Medulla oblongata (tissue), 1 donor: ENCODE results near the gene HCK.

Experiments
- DNase-seq: peaks from one replicate; pipeline ENCODE4 v3.0.0-alpha.2; 2015; ENCODE audit errors: extremely low spot score

HCK gene

DNA sequence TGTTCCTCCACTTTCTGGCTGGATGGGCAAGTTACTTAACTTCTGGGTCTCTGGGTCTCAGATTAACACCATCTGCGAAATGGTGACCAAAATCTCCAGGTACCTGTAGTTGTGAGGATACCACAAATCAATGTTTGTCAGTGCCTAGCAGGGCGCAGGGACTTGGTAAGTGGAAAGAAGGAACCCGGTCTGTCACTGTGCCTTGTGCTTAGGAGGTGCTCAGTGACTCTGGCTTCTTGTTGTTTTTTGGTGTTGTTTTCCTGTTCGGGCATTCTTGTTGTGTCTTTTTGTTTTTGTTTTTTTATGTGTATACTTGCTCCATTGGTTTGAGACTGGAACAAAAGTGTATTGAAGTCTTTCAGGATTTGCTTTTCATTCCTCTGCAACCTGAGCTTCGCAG is 75.3 kb downstream of the HCK start:
- no peak for DNase-seq

DNA sequence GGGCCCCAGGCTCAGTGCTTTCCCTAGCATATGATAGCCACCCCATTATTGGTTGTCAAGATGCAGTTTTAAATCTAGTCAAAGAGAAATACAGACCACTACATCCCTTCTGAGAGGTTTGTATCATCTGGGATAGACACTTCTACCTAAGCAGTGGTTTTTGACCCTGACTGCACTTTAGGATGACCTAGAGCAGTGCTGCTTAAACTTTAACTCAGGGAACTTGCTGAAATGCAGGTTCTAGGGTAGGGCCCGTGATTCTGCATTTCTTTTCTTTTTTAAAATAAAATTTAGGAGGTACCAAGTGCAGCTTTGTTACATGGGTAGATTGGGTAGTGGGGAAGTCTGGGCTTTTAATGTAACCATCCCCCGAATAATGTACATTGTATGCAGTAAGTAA is 76.1 kb downstream of the HCK start:
- no peak for DNase-seq

GRCh38 chr20:32129863-32130262 is 77.8 kb downstream of the HCK start:
- no peak for DNase-seq

- DNase-seq = no peak
Measured at GRCh38 chr20:32130352-32130751, 78.3 kb downstream of the HCK start.

DNA sequence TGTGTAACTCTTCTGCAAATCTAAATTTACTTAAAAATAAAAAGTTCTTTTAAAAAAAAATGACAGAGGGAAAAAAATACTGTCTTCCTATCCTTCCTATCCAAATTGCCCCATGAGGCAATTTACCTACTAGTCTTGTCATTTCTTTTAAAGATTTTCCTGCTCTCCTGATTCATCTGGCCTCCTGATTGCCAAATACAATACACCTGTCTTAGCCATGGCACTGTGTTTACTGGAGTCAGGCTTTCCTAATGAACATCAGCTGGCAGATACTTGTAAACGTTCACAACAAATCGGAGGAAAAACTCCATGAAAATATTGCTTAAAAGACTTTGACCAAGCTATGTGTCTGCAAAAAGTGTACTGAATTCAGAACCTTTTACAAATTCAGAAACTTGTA is 78.9 kb downstream of the HCK start:
- DNase-seq = no peak

DNA sequence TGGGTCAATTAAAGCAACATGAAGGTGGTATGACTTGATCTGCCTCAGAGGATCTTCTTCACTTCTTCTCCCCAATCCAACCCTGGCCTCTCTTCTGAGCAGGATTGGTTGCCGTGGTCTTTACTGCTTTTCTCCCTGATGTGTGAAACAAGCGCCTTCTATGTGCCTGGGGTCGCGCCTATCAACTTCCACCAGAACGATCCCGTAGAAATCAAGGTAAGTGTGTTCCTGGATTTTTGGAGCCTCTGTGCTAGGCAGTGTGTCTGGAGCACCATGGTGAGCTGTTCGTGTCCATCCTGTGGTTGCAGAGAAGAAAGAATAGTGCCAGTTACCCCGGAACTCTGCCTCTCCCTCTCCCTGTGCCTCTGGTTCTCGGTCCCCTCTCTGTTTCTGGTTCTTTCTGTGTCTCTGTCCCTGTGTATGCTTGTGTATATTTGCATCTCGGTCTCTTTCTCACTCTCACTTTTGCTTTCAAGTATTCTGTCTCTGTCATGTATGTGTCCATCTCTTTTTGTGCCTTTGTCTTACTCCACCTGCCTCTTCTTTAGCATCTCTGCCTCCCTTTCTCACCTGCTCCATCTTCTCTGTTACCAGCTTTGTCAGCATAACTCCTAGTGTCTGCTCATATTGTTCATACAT is 81.0 kb downstream of the HCK start:
- no peak for DNase-seq

DNA sequence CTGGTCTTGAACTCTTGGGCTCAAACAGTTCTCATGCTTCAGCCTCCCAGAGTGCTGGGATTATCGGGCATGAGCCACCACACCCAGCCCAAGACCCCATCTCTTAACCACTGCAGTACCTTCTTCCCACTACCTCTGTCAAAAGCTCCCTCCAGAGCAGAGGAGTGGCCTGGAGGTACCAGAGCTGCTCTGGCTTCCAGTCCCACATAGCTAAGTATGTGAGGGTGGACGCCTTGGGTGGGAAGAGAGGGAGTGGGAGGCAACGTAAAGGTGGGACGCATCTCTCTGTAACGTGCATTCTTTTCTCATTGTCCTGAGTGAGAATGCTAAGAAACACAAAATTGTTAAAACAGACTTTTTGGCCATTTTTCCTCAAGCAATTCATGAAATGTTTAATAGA is 82.0 kb downstream of the HCK start:
- DNase-seq = no peak

GRCh38 chr20:32135983-32136515 is 84.0 kb downstream of the HCK start:
- DNase-seq = no peak

DNA sequence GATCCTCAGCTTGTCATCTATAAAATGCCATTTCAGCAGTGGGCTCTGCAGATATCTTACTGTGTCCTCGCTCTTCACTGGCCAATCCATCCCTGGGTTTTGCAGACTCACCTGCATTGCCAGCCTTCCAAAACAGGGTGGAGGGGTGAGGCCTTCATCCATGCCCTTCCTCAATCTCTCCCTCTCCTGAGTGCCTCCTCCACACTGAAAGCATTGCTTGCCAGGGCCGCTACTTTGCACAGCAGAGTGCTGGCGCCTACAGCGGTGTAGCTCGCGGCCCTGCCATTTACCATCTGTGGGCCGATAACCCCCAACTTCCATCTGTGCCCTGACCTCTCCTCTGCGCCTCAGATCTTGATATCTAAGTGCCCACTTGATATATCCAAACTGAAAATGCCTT is 86.9 kb downstream of the HCK start:
- DNase-seq = no peak

DNA sequence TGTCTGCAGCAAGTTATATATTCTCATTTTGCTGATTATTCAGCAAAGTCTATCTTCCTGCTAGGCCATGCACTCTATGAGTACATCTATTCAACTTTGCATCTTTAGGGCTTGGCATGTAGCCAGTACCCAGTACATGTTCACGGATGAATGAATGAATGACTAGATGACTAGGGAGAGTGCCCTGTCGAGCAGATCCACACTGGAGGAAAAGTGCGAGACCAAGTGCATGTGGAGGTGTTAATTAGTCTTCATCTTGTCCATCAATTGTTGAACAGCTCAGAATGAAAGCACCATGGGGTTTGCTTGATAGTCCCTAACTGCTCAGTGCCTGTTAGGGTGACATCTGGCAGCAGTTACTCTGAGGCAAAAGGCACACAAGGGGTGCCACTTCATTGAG is 87.9 kb downstream of the HCK start:
- DNase-seq = no peak

GRCh38 chr20:32140603-32141002 is 88.6 kb downstream of the HCK start:
- DNase-seq = no peak

DNA sequence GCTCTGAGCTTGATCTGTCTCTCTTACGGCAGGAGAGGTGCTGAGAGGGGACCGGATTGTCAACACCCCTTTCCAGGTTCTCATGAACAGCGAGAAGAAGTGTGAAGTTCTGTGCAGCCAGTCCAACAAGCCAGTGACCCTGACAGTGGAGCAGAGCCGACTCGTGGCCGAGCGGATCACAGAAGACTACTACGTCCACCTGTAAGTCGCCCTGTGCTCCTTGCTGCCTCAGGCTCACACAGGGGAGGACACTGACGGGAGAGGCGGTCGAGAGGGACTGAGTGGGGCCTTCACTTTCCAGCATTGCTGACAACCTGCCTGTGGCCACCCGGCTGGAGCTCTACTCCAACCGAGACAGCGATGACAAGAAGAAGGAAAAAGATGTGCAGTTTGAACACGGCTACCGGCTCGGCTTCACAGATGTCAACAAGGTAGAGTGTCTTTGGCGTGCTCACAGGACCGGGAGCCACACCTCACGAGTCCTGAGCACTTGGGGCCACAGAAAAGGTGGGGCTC is 89.5 kb downstream of the HCK start:
- no peak for DNase-seq

GRCh38 chr20:32142088-32142487 is 90.0 kb downstream of the HCK start:
- no peak for DNase-seq

DNA sequence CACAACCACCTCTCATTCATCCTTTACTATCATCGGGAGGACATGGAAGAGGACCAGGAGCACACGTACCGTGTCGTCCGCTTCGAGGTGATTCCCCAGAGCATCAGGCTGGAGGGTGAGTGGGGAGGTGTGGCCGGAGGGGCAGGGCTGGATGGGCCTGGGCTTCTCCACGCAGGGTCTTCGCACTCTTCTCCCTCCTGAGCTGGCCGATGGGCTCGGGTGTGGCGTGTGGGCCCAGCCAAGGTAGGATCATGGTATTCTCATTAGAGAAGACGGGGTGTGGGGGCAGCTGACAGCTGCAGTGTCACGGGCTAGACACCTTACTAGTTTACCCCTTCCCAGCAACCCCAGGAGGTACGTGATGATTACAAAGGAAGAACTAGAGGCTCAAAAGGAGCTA is 90.9 kb downstream of the HCK start:
- DNase-seq = no peak

- DNase-seq = no peak
Measured at GRCh38 chr20:32144898-32145662, 93.0 kb downstream of the HCK start.

DNA sequence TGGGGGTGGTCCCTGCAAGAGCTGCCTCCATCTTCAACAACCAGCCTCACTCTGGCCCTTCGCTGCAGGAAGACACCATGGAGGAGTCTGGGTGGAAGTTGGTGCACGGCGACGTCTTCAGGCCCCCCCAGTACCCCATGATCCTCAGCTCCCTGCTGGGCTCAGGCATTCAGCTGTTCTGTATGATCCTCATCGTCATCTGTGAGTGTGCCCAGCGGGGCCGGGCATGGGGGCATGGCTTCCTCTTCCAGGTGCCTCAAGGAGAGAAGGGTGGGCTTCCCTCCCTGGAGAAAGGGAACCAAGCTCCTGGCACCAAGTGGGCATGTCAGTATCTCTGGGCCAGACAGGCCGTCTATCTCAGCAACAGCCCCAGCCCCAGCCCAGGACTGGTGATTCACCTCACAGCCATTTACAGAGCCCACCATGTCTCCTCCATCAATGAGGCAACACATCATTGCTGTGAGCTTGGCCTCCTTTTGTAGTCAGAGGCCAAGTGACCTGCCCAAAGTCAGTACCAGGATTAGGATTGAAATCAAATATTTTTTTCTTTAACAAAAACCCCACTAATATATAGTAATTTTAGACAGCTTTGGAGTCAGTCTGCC is 97.6 kb downstream of the HCK start:
- DNase-seq = no peak

DNA sequence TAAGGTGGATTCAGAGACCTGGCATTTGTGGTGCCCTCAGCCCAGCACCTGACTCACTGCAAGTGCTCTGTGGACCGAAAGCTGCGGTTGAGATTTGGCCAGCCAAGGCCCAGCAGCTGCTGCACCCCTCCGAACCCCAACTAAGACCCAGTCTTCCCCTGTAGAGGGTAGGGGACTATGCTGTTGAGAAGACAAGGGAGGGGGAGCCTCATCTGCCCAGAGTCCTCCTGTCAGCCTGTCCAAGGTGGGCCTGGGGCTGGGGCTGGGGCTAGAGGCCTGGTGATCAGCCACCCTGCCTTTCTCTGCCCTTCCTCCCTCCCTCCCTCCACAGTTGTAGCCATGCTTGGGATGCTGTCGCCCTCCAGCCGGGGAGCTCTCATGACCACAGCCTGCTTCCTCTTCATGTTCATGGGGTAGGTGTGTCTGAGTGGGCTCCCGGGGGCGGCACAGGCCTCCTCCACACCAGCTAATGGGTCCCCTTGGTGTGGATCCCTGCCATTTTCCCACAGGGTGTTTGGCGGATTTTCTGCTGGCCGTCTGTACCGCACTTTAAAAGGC is 98.3 kb downstream of the HCK start:
- no peak for DNase-seq
